HL-60 (cell line): Measurements from ENCODE around the gene MIPOL1.

Experiments used
- CTCF ChIP-seq: IDR thresholded peaks from one replicate; pipeline ENCODE4 v1.5.1; 2011; ENCODE audit warnings: low read length, control low read depth, inconsistent platforms; ENCODE audit not compliant: insufficient read depth
- GABPA ChIP-seq: IDR thresholded peaks from 2 replicates; pipeline ENCODE4 v1.6.1; 2012; ENCODE audit warnings: low read depth
- POLR2AphosphoS5 ChIP-seq: IDR thresholded peaks from 2 replicates; pipeline ENCODE4 v1.6.1; 2012; ENCODE audit warnings: low read depth
- REST ChIP-seq: IDR thresholded peaks from 2 replicates; pipeline ENCODE4 v1.6.1; 2012; ENCODE audit warnings: low read depth; ENCODE audit not compliant: insufficient replicate concordance

GRCh38 chr14:37599507-37600368 lies 402.0 kb downstream of the MIPOL1 start:
- TF ChIP-seq CTCF (no peak), POLR2AphosphoS5 (no peak), REST (no peak), GABPA (no peak)
